Mucosa of rectum (tissue), 2 donors: ENCODE measurements around the gene PRDM5.

Experiments
- H3K27ac ChIP-seq, 2 donors: one replicate each; pipeline ENCODE4 v1.7.0; 2013; ENCODE audit warnings: inconsistent platforms in 2 of 2, low read depth in 2 of 2, low read length in 2 of 2
- H3K27me3 ChIP-seq, 2 donors: one replicate each; pipeline ENCODE4 v1.7.0; 2013; ENCODE audit warnings: low read length in 2 of 2; ENCODE audit not compliant: control insufficient read depth in 2 of 2, insufficient read depth in 2 of 2
- H3K36me3 ChIP-seq, 2 donors: one replicate each; pipeline ENCODE4 v1.7.0; 2013; ENCODE audit warnings: low read length in 2 of 2; ENCODE audit not compliant: control insufficient read depth in 2 of 2, insufficient read depth in 2 of 2
- H3K4me1 ChIP-seq, 2 donors: one replicate each; pipeline ENCODE4 v1.7.0; 2013; ENCODE audit warnings: low read length in 2 of 2, mild to moderate bottlenecking in 1 of 2; ENCODE audit not compliant: control insufficient read depth in 2 of 2, insufficient read depth in 2 of 2
- H3K4me3 ChIP-seq, 2 donors: one replicate each; pipeline ENCODE4 v1.7.0; 2013; ENCODE audit warnings: low read length in 2 of 2
- H3K9ac ChIP-seq, 2 donors: one replicate each; pipeline ENCODE4 v1.7.0; 2013; ENCODE audit warnings: low read length in 2 of 2, low read depth in 1 of 2, mild to moderate bottlenecking in 1 of 2
- H3K9me3 ChIP-seq, 2 donors: one replicate each; pipeline ENCODE4 v1.7.0; 2013; ENCODE audit warnings: low read length in 2 of 2; ENCODE audit not compliant: control insufficient read depth in 2 of 2
- donor health status: healthy.
- donor health status: Normal muscosa, but diverticular disease.

PRDM5 gene

GRCh38 chr4:120881351-120881750 is 41.2 kb downstream of the PRDM5 start:
- Histone ChIP-seq H3K27me3 (no peaks in the 10 kb centered on the region), H3K27ac (no peak overlapping the region), H3K9me3 (no peaks in the 10 kb centered on the region), H3K4me1 (peaks cover 2 to 3% of the 10 kb centered on the region in 2 donors), H3K36me3 (no peaks in the 10 kb centered on the region), H3K4me3 (no peak overlapping the region), H3K9ac (no peak overlapping the region)

GRCh38 chr4:120877021-120877420 is 45.5 kb downstream of the PRDM5 start:
- Histone ChIP-seq H3K9me3 (no peaks in the 10 kb centered on the region), H3K36me3 (no peaks in the 10 kb centered on the region), H3K9ac (no peak overlapping the region), H3K27ac (no peak overlapping the region), H3K4me3 (no peak overlapping the region), H3K4me1 (peaks cover 2 to 3% of the 10 kb centered on the region in 2 donors), H3K27me3 (no peaks in the 10 kb centered on the region)

GRCh38 chr4:120874792-120875774 is 47.4 kb downstream of the PRDM5 start:
- no peak overlapping the region for H3K4me3 ChIP-seq
- H3K9ac ChIP-seq, result no peak overlapping the region
- H3K27ac ChIP-seq, result no peak overlapping the region
- H3K4me1 ChIP-seq, result peaks cover 3% of the 10 kb centered on the region in 2 donors
- H3K27me3 ChIP-seq, result no peaks in the 10 kb centered on the region
- no peaks in the 10 kb centered on the region for H3K36me3 ChIP-seq
- H3K9me3 ChIP-seq, result no peaks in the 10 kb centered on the region

GRCh38 chr4:120873554-120873953 is 49.0 kb downstream of the PRDM5 start:
- H3K36me3 ChIP-seq, result no peaks in the 10 kb centered on the region
- H3K4me3 ChIP-seq, result no peak overlapping the region
- H3K27ac ChIP-seq, result no peak overlapping the region
- peaks cover 3 to 9% of the 10 kb centered on the region in 2 donors for H3K4me1 ChIP-seq
- H3K9me3 ChIP-seq, result no peaks in the 10 kb centered on the region
- no peaks in the 10 kb centered on the region for H3K27me3 ChIP-seq
- H3K9ac ChIP-seq, result no peak overlapping the region

GRCh38 chr4:120871173-120871572 is 51.4 kb downstream of the PRDM5 start:
- H3K9ac ChIP-seq, result no peak overlapping the region
- H3K36me3 ChIP-seq, result no peaks in the 10 kb centered on the region
- H3K4me3 ChIP-seq, result no peak overlapping the region
- H3K9me3 ChIP-seq, result no peaks in the 10 kb centered on the region
- H3K27me3 ChIP-seq, result no peaks in the 10 kb centered on the region
- peaks cover 0 to 7% of the 10 kb centered on the region in 2 donors for H3K4me1 ChIP-seq
- no peak overlapping the region for H3K27ac ChIP-seq

GRCh38 chr4:120870279-120870673 is 52.2 kb downstream of the PRDM5 start:
- Histone ChIP-seq H3K4me1 (peaks cover 0 to 7% of the 10 kb centered on the region in 2 donors), H3K4me3 (no peak overlapping the region), H3K27ac (no peak overlapping the region), H3K36me3 (no peaks in the 10 kb centered on the region), H3K9me3 (no peaks in the 10 kb centered on the region), H3K9ac (no peak overlapping the region), H3K27me3 (no peaks in the 10 kb centered on the region)

- no peaks in the 10 kb centered on the region for H3K27me3 ChIP-seq
- no peak overlapping the region for H3K9ac ChIP-seq
- no peak overlapping the region for H3K4me3 ChIP-seq
- no peak overlapping the region for H3K27ac ChIP-seq
- H3K4me1 ChIP-seq, result peaks cover 0 to 7% of the 10 kb centered on the region in 2 donors
- H3K9me3 ChIP-seq, result no peaks in the 10 kb centered on the region
- no peaks in the 10 kb centered on the region for H3K36me3 ChIP-seq
These were observed 52.8 kb downstream of the PRDM5 start for GRCh38 chr4:120869613-120870278.

GRCh38 chr4:120867506-120867905 is 55.0 kb downstream of the PRDM5 start:
- Histone ChIP-seq H3K27ac (no peak overlapping the region), H3K4me1 (peaks cover 0 to 9% of the 10 kb centered on the region in 2 donors), H3K4me3 (no peak overlapping the region), H3K36me3 (no peaks in the 10 kb centered on the region), H3K27me3 (no peaks in the 10 kb centered on the region), H3K9ac (no peak overlapping the region), H3K9me3 (no peaks in the 10 kb centered on the region)

GRCh38 chr4:120865985-120866384 is 56.5 kb downstream of the PRDM5 start:
- peaks cover 0 to 9% of the 10 kb centered on the region in 2 donors for H3K4me1 ChIP-seq
- H3K27me3 ChIP-seq, result no peaks in the 10 kb centered on the region
- no peak overlapping the region for H3K4me3 ChIP-seq
- H3K9ac ChIP-seq, result no peak overlapping the region
- no peak overlapping the region for H3K27ac ChIP-seq
- H3K9me3 ChIP-seq, result no peaks in the 10 kb centered on the region
- no peaks in the 10 kb centered on the region for H3K36me3 ChIP-seq

- no peak overlapping the region for H3K9ac ChIP-seq
- H3K9me3 ChIP-seq, result no peaks in the 10 kb centered on the region
- no peaks in the 10 kb centered on the region for H3K27me3 ChIP-seq
- H3K4me3 ChIP-seq, result no peak overlapping the region
- H3K36me3 ChIP-seq, result no peaks in the 10 kb centered on the region
- H3K27ac ChIP-seq, result no peak overlapping the region
- peaks cover 0 to 7% of the 10 kb centered on the region in 2 donors for H3K4me1 ChIP-seq
These were observed 57.6 kb downstream of the PRDM5 start for GRCh38 chr4:120864969-120865368.
